HG03460 (cell line): ENCODE measurements around the gene NTRK3.
"Not testable (repeated sequence)": the region's sequence is repeated elsewhere in the genome, so short reads cannot be mapped to it uniquely, and the experiment has no call there.

Source experiments
- ATAC-seq: cut with Tn5 transposase; IDR thresholded peaks from one replicate; pipeline ENCODE4 v1.9.1; 2021; ENCODE audit not compliant: unreplicated experiment

Gene NTRK3

DNA sequence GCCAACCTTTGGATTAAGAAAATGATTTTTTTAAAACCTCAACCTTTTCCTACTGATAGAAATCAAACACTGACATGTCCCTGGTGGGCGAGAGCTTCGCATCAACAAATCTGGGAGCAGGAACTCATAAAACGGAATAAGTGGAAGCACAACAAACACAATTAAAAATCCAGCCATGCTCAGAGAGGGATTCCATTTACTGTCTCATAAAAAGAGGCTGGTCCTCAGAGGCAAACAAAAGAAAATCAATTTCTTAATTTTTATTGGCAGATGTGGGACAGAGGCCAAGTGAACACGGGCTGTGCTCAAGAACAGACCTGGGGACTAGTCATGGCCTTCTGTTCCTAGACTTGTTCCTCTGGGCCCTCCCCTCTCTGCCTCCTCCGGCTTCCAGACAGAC lies 214.5 kb downstream of the NTRK3 start:
- no peak for ATAC-seq

DNA sequence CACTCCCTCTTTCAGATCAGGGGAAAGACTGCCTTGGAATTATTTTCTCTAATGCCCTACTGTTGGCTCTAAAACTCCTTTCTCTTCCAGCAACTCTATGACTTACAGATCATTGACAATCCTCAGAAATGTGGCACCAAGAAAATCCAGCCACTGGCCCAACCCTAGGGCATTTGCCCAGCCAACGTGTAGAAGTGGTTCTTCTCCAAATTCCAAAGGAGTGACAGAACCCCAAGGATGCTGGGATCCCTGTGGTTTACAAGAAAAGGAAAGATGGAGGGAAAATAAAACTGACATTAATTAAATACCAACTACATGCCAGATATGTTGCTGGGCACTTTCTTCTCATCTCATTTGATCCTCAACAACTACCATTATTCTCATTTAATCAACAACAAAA lies 216.0 kb downstream of the NTRK3 start:
- no peak for ATAC-seq

DNA sequence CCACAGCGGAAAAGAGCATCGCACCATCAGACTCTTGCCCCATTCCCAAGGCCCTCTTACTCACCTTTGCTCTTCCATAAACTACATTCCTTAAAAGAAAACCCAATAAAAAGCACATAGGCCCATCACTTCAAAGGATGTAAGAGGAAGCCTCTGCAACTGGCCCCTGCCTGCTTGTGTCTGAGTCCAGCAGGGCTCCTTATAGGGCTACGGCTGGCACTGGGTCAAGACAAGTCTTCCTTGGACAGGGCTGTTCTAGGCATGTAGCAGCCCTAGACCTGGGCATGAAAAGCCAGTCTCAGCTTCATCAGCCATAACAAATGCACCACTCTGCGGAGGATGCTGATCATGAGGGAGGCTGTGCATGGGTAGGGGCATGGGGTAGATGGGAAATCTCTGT lies 218.3 kb downstream of the NTRK3 start:
- ATAC-seq = no peak

DNA sequence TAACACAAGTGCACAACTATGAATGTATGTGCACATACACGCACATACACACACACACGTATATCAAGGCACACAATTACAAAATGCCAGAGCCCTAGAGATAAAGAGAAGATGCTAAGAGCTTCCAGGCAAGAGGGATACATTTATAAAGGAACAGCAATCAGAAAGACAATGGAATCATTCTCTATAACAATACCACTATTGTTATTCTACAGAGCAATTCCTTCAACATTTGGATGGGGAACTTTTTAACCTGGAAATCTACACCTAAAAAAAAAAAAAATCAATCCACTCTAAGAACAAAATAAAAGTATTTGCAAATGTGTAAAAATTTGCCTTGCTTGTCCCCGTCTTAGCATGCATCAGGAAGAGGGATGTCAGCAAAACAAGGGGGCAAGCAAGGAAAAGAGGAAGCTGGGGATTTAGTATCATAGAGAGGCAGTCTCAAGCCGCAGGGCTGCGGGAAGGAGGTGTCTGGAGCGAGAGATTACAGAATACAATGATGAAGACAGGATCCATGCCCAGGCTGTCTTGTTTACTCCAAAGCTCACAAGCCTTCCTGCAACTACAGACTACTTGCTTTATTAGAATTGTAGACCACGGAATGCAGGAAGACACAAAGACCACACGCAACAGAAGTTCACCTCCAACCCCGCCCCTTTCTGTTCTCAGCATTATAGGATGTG lies 220.2 kb downstream of the NTRK3 start:
- no peak for ATAC-seq

DNA sequence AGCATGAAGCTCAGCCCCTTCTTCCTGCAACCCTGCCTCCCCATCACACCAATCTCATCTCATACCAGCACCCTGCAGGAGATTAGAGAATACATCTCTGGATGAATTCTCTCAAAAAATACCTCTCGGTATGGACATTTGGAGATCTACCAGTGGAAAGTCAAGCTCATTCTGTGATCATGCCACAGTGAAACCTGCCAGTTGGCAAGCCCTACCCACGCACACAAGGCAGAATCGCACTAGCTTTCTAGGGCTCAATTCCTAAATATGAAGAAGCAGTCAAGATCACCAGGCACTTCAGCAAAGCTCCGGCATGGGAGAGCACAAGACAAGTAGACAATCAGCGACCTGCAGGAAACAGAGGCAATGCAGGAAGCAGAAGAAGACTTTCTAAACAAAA lies 221.2 kb downstream of the NTRK3 start:
- no peak for ATAC-seq

DNA sequence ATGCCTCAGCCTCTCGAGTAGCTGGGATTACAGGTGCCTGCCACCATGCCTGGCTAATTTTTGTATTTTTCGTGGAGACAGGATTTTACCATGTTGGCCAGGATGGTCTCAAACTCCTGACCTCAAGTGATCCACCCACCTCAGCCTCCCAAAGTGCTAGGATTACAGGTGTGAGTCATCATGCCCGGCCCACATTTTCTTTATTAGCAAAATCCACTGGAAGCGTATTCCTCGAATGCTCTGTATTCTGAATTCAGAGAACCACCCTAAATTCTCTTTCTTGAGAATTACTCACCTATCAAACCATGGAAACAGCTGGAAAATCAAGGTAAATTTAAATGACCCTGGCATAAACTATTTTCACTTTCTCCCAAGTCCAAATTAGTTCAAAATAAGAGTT lies 223.1 kb downstream of the NTRK3 start:
- not testable (repeated sequence) for ATAC-seq

DNA sequence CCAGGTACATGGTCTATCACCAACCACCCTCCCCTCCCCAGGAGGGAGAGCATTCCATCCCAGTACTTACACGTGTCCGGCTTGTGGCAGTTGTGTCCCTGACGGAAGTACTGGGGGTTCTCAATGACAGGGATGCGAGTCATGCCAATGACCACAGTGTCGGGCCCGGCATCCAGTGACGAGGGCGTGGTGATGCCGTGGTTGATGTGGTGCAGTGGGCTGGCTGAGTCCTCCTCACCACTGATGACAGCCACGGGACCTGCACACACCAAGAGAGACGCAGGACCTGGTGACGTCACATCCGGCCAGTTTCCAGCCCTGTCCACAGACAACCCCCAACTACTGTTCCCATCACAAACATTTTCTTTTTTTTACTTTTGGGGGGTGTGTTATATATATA lies 223.8 kb downstream of the NTRK3 start:
- no peak for ATAC-seq

DNA sequence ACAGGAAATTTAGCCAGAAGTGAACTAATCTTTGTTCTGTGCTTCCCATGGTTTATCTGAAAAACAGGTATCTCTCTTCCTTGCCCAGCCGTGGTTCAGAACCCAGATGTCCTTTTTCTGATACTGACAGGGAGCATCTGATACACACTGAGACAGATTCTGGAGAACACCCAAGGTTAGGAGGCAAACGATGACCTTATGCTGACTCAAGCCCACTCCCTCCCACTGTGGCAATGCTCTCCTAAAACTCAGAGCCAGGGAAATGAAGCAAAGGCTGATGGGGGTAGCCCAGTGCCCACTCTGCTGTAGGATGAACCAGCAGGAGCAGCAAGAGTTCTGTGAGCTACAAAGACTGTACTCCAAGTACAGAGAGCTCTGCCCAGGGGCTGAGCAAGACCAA lies 225.1 kb downstream of the NTRK3 start:
- no peak for ATAC-seq

DNA sequence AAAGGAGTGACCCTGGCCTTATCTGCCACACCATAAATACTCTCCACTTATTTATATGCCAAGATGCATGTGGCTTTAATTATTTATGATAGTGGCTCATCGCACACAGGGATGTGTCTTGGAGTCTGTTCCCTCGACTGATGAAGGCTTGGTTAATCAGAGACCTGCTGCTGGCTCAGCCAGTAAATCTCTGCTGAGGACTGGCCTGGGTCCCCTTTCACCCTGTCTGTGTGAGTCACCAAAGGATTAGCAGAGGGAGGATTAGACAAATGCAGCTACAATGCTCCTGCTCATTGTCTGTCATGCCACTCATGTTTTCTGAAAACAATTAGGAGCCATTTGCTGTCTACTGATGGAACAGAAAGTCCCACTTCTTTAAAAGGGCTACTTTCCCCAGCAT lies 226.8 kb downstream of the NTRK3 start:
- no peak for ATAC-seq

DNA sequence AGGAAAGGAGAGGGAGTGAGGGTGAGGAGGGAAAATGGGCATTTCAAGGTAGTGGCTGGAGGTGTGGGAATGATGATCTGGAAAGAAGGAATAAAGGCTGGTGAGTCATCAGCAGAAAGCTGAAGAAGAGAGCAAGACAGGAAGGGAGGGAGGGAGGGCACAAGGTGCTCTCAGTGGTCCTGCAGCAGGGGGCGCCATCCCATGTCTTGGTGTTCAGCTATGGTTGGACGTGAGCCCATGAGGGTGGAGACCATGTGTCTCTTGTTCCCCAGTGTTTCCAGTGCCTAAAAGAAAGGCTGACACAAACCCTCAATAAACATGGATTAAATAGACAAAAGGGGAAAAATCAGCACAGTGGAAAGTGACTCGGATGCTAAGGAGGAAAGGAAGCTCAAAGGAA lies 228.5 kb downstream of the NTRK3 start:
- ATAC-seq = no peak

DNA sequence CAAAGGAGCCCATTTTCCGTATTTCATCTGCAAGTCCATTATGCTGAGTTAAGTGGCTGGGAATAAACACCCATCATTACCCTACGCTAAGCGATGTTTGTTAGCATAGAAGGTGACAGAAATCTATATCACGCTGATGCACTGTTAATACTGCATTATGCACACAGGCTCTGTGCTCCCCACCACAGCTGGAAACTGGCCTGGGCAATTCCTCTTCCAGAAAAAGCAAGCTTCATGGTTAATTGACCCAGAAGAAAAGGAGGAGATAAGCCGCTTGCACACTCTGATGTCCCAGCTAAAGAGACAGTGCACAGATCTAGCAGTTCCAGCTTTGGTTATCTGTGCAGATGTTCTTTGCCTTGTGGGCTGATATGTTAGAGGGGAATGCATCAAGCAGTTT lies 232.6 kb downstream of the NTRK3 start:
- no peak for ATAC-seq

DNA sequence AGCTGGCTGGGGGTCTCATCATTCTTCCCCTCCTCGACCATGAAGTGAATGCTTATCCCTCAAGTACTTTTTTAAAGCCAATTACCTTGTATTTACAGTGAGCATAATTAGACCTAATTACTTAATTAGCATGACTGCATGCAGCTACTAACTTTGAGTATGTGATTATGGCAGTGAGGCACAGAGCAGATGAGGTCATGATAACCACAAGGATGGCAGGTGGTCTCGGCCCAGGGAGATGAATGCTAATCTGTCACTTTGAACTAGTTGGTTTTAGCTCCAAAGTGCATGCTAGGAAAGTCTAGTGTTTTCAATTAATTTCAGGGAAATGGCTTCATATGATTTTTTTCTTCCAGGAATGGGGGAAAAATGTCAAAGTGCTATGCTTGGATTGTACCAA lies 233.8 kb downstream of the NTRK3 start:
- ATAC-seq = no peak

DNA sequence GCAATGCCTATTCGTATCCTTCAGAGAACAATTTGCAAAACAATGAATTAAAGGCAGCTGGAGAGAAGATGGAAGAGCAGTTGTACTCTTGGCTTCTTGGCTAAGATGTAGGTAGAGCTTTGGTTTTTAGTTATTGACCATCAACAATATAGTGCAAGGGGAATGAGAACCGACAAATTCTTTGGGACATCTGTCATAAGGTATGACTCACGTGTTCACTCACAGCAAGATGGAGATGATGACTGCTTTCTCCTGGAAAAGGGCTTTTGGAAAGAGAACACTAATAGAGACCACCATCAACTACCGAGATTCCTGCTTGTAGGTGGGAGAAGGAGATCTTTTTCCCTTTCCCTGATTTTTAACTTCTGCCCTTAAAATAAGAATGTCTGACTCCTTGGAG lies 234.9 kb downstream of the NTRK3 start:
- no peak for ATAC-seq

DNA sequence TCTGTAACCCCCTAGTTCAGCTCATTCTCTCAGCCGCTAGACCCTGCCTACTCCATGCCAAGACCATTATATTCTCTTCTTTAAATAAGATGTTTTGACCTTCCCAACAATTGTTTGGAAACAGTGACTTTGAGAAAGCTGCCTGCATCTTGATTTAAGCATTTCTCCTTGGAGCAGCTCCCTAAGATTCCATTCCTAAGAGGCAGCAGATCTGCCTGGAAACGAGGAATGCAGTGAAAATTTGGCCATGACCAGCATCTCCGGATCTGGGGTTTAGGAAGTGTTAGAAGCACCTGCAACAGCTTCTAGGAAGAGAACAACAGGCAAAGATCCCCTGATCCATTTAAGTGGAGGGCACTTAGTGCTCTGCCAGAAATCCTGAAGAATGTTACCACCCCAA lies 235.7 kb downstream of the NTRK3 start:
- ATAC-seq = no peak

DNA sequence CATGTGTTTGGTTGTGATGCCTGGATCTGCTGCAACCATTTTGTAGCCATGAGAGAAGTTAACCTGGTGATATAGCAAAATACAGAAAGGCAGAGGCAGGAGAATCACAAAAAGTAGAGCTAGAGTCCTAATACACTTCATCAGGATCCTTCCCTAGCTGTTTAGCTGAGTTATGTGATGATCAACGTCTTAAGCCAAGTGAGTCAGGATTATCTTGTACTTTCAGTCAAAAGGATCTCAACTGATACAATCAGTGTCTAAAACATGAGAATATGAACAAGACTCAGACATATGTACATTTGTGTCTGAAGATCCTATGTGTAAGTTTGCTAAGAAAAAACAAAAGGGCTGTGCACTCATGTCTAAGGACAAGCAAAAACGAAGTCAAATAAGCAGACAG lies 236.9 kb downstream of the NTRK3 start:
- ATAC-seq = no peak

DNA sequence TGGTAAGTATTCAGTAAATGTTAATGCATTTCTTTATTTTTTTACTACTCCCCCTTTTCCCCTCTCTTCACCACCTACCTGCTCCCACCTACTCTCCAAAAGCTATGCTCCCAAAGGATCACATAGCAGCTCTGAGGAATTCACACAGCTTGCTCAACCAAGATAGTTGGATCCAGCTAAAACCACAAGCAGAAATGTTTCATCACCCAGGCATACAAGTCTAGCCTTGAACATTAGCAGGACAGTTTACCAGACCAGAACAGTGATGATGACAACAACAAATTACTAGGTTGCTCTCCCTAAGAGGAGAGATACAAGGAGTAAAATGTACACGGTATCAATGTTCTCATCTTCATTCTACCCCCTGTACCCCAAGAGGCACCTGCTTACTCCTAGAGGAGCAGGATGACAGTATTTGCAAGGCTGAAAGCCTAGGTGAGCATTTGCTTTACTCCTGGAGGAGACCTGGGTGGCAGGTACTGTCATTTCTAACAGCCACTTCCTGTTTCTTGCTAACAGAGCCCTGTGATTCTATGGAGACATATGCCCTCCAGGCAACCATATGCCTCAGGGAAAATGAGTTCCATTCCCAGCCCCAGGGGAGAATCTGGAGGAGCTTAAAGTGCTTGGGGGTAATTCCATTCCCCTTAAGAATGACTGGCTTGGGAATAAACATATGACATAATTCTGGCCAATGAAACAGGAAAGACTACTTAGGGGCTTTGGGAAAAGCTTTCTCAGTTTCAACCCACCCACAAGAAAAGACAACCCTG lies 237.5 kb downstream of the NTRK3 start:
- no peak for ATAC-seq

DNA sequence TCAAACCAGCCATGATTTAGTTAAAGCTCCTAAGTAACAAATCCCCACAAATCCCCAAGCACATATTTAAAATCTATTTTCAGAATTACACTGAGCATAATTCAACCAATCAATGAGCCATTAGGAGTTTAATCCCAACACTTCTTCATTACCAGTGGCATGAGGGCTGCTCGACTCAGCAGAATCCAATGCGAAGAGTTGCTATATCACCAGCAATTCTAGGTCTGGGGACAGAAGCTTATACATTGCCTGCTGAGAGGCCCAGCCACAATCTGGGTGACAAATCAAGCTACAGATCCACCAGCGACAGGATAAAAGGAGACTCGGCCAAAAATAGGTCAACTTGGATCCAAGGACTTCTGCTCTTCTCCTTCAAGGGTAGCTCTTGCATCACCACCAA lies 238.8 kb downstream of the NTRK3 start:
- no peak for ATAC-seq

DNA sequence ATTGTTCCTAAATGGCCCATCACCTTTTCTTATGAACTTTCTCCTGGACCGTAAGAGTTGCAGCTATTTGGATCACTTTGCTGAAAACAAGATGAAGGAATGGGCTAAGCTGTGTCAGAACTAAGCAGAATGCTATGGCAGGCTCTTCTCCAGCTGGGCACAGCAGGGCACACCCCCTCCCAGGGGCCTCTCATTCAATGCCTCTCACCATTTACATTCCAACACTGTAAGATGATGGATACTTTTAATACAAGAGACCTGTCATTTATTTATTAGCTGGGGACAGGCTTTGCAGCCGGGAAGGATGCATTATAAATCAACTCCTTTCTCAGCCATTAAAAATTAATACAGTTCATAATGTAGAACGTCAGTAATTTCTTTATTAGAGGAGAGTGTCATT lies 240.1 kb downstream of the NTRK3 start:
- no peak for ATAC-seq

DNA sequence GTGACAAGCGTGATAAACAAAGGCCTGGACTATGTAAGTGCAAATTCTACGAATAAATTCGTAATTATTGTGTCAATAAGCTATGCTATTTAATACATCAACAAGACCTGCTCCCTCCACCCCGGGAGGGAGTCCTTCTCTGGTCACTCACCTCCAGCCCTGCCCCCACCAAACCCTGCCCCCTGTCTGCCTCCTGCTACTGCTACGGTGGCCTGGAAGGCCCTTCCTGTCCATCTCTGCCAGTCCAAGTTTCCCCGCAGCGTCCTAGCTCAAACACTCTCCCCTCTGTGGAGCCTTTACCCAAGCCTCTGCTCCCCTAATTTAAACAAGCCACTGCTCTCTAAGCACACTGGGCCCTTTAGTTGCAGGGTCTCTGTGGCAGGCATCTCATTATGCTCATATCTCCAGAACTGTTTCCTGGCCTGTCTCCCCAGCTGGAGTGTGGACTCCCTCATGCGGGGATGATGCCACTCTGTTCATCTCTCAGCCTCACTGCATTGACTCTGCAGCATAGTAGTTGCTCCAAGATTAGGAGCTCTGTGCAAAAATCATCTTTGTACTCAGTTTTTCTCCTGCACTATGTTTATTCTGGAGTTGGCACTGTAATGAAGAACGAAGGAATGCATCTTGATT lies 241.2 kb downstream of the NTRK3 start:
- no peak for ATAC-seq

DNA sequence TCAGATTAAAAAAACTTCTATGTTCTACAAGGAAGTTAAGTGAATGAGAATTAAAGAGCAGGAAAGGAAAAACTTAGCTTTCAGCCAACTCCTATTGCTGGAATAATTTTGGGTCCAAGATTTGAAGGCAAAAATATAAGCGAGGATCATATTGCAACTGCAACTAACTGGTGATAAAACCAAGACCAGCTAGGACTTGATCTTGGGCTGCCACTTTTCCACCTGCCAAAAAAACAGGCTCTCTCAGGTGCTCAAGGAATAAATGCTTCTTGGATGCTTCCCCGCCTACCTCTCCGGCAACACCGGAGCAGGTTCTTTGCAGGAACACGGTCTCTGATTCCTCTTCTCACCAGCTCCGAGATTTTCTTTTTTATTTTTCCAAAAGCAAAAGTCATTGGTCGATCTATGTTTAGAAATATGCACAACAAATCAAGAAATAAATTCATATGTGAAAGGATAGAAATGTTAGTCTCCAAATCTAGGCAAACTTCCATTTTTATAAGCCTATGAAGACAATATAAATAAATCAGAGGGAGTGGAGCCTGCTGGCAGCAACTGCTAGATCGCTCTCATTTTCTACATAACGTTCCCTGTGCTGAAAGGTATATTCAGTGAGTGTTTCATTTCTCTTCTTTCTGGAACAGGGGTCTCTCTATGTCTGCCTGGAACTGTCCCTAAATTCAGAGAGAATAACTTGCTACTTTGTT lies 241.9 kb downstream of the NTRK3 start:
- ATAC-seq = no peak

DNA sequence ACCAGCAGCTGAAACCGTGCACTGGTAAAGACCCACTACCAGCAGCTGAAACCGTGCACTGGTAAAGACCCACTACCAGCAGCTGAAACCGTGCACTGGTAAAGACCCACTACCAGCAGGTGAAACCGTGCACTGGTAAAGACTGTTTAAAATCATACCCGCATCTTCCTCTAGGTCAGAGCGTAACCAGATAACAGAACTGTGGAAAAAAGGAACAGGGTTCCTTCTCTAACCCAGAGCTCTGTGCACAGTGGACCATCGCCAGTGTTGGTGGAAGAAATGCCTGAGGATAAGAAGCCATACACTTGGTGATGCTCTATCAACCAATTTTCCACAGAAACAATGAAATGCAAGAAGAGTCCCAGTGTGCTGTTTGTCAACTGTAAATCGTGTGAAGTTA lies 243.4 kb downstream of the NTRK3 start:
- no peak for ATAC-seq

DNA sequence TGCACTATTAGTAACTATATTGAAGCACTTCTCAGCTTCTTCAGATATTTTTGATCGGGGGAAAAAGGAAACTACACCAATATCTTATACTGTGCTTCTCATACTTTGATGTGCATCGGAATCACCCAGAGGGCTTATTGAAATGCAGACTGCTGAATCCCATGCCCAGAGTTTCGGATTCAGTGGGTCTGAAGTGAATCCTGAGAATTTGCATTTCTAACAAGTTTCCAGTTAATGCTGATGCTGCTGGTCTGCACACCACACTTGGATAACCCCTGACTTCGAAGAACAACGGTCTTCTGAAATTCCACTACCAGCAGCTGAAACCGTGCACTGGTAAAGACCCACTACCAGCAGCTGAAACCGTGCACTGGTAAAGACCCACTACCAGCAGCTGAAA lies 243.9 kb downstream of the NTRK3 start:
- ATAC-seq = no peak
